Endothelial cell (in vitro differentiated cells): ENCODE data around the gene CSGALNACT2. TPM values are rescaled to one million over a fixed set of nuclear protein-coding genes. Genes with fewer than 3 reads are reported as not detected.

Source experiments
- DNase-seq: peaks from one replicate; pipeline ENCODE4 v3.0.0; 2021; ENCODE audit warnings: low spot score
- H3K27ac Mint-ChIP-seq: one replicate; pipeline ENCODE4 v1.8.0; 2021; ENCODE audit warnings: mixed read lengths, inconsistent platforms; ENCODE audit not compliant: unreplicated experiment
- H3K27me3 Mint-ChIP-seq: one replicate; pipeline ENCODE4 v1.8.0; 2021; ENCODE audit warnings: mild to moderate bottlenecking, moderate library complexity, mixed read lengths, inconsistent platforms; ENCODE audit not compliant: unreplicated experiment
- H3K36me3 Mint-ChIP-seq: one replicate; pipeline ENCODE4 v1.8.0; 2021; ENCODE audit warnings: mild to moderate bottlenecking, low read depth, mixed read lengths, inconsistent platforms; ENCODE audit not compliant: unreplicated experiment
- H3K4me1 Mint-ChIP-seq: one replicate; pipeline ENCODE4 v1.8.0; 2021; ENCODE audit warnings: mild to moderate bottlenecking, mixed read lengths, inconsistent platforms; ENCODE audit not compliant: unreplicated experiment
- H3K4me3 Mint-ChIP-seq: one replicate; pipeline ENCODE4 v1.8.0; 2021; ENCODE audit warnings: mild to moderate bottlenecking, mixed read lengths, inconsistent platforms; ENCODE audit not compliant: unreplicated experiment
- H3K9me3 Mint-ChIP-seq: one replicate; pipeline ENCODE4 v1.8.0; 2021; ENCODE audit warnings: mixed read lengths, inconsistent platforms; ENCODE audit not compliant: unreplicated experiment
- CTCF ChIP-seq: fragments of 200-600 bp; sonication (generic); IDR thresholded peaks from one replicate; pipeline ENCODE4 v1.5.0; 2021; ENCODE audit warnings: antibody characterized with exemption; ENCODE audit not compliant: unreplicated experiment
- total RNA-seq: library from RNA; stranded (reverse); fragmentation: NEBNext Ultra II Directional; extraction: Animal tissue kit (Norgen Biotek cat#: 25700); gene quantifications from one replicate; pipeline ENCODE4 v1.2.1, GENCODE V29; 2021; ENCODE audit not compliant: unreplicated experiment

CSGALNACT2 gene
- total RNA-seq, 1 donor from 2014 or later, result 3.8 TPM

- no peaks in the 10 kb centered on the region for H3K4me1 Mint-ChIP-seq
- DNase-seq, result no peak
- no peak overlapping the region for H3K4me3 Mint-ChIP-seq
- no peak overlapping the region for H3K27ac Mint-ChIP-seq
- no peaks in the 10 kb centered on the region for H3K36me3 Mint-ChIP-seq
- H3K27me3 Mint-ChIP-seq, result no peaks in the 10 kb centered on the region
- no peak for TF ChIP-seq CTCF
- H3K9me3 Mint-ChIP-seq, result no peaks in the 10 kb centered on the region
These were observed 28.7 kb downstream of the CSGALNACT2 start for GRCh38 chr10:43166880-43167497.

- peaks cover 2% of the 10 kb centered on the region for H3K27me3 Mint-ChIP-seq
These were observed 29.2 kb downstream of the CSGALNACT2 start for GRCh38 chr10:43167498-43167889.

GRCh38 chr10:43170491-43170890 lies 32.2 kb downstream of the CSGALNACT2 start:
- Mint-ChIP-seq H3K9me3 (no peaks in the 10 kb centered on the region), H3K4me3 (no peak overlapping the region), H3K36me3 (no peaks in the 10 kb centered on the region), H3K4me1 (no peaks in the 10 kb centered on the region), H3K27ac (no peak overlapping the region), H3K27me3 (peaks cover 2% of the 10 kb centered on the region)
- DNase-seq, result no peak
- no peak for TF ChIP-seq CTCF

More at GRCh38 chr10:43167498-43167889, 29.2 kb downstream of the CSGALNACT2 start:
- DNase-seq, result no peak
- H3K36me3 Mint-ChIP-seq, result no peaks in the 10 kb centered on the region
- TF ChIP-seq CTCF, result no peak
- H3K4me3 Mint-ChIP-seq, result no peak overlapping the region
- H3K4me1 Mint-ChIP-seq, result no peaks in the 10 kb centered on the region
- no peaks in the 10 kb centered on the region for H3K9me3 Mint-ChIP-seq
- no peak overlapping the region for H3K27ac Mint-ChIP-seq

GRCh38 chr10:43172645-43173044 lies 34.4 kb downstream of the CSGALNACT2 start:
- DNase-seq, result no peak
- Mint-ChIP-seq H3K27ac (no peak overlapping the region), H3K27me3 (peaks cover 2% of the 10 kb centered on the region), H3K4me3 (no peak overlapping the region), H3K4me1 (no peaks in the 10 kb centered on the region), H3K36me3 (no peaks in the 10 kb centered on the region), H3K9me3 (no peaks in the 10 kb centered on the region)
- TF ChIP-seq CTCF, result no peak

- no peak for DNase-seq
- Mint-ChIP-seq H3K36me3 (no peaks in the 10 kb centered on the region), H3K27me3 (peaks cover 2% of the 10 kb centered on the region), H3K4me1 (no peaks in the 10 kb centered on the region), H3K27ac (no peak overlapping the region), H3K9me3 (no peaks in the 10 kb centered on the region), H3K4me3 (no peak overlapping the region)
- TF ChIP-seq CTCF, result no peak
These were observed 34.9 kb downstream of the CSGALNACT2 start for GRCh38 chr10:43173120-43173519.
